GM21381 (cell line): Measurements from ENCODE around the gene TGFBR3.
"Not testable (repeated sequence)": the region's sequence is repeated elsewhere in the genome, so short reads cannot be mapped to it uniquely, and the experiment has no call there.

ENCODE experiments used
- ATAC-seq: cut with Tn5 transposase; IDR thresholded peaks from one replicate; pipeline ENCODE4 v1.9.1; 2021; ENCODE audit warnings: mild to moderate bottlenecking, moderate library complexity; ENCODE audit not compliant: unreplicated experiment

Gene TGFBR3

GRCh38 chr1:91851130-91852010, 34.6 kb downstream of the TGFBR3 start:
- no peak for ATAC-seq

DNA sequence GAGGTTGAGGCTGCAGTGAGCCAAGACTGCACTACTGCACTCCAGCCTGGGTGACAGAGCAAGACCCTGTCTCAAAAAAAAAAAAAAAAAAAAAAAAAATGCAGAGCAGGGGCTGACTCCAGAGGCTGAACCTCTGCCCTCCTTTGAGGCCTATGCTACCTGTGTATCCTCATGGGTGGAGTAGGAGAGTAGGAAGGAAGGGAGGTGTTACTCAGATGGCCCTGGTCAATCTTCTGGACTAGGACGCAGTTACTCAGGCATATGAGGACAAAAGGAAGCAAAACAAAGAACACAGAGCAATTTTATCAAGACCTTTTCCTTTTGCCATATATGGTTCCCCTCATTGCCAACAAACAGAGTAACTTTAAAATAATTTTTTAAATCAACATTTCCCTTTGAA, 35.2 kb downstream of the TGFBR3 start:
- no peak for ATAC-seq

DNA sequence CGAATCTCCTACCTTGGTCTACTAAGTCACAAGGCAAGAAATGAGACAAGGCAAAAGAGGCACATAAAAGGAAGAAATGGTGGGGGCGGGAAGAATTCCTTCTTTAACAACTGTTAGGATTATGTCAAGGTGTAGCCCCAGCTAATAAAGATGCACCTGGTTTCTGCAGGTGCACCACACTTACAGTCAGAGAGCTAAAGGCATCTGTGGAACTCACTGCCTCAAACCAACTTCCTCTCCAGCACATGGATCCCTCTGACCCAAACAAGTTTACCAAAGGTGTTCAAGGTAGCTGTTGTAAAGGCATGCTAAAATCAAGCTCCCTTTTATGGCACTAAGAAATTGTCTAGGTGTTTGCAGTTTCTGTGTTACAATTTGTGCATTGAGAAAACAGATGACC, 38.1 kb downstream of the TGFBR3 start:
- ATAC-seq = no peak

GRCh38 chr1:91846639-91847013, 39.3 kb downstream of the TGFBR3 start:
- ATAC-seq = no peak

- no peak for ATAC-seq
These were observed 39.8 kb downstream of the TGFBR3 start for GRCh38 chr1:91846007-91846638.

- ATAC-seq = no peak
These were observed 41.0 kb downstream of the TGFBR3 start for GRCh38 chr1:91844862-91845528.

GRCh38 chr1:91843843-91844242, 42.1 kb downstream of the TGFBR3 start:
- ATAC-seq = no peak

DNA sequence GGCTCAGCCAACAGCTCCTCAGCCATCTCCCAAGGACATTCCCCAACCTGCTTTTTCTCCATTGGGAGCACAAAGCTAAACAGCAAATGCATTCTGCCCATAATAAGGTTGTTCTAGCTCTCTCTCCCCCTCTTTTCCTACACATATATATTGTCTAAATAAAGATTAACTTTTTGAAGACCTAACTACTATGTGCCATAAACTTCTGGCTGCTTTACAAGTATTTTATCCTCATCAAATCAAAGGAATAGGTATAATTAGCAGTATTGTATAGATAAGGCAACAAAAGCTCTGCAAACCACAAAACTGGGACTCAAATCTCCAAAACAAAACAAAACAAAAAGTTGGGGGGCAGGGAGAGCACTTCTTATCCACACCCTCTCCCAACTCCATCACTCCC, 43.4 kb downstream of the TGFBR3 start:
- no peak for ATAC-seq

DNA sequence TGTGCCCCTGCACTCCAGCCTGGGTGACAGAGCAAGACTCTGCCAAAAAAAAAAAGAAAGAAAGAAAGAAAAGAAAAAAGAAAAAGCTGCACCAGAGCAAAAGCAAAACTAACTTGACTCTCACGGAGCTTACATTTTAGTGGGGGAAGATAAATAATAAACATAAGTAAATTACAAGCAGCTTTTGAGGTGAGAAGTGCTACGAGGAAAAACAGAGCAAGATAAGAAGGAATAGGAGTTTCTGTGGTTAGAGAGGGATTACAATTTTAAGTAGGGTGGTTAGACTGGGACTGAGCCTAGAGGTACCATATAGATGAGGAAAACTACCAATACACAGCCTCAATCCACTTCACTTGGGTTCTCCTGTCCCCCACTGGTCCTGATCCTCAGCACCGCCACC, 43.9 kb downstream of the TGFBR3 start:
- no peak for ATAC-seq

- ATAC-seq = not testable (repeated sequence)
These were observed 45.7 kb downstream of the TGFBR3 start for GRCh38 chr1:91840276-91840675.

DNA sequence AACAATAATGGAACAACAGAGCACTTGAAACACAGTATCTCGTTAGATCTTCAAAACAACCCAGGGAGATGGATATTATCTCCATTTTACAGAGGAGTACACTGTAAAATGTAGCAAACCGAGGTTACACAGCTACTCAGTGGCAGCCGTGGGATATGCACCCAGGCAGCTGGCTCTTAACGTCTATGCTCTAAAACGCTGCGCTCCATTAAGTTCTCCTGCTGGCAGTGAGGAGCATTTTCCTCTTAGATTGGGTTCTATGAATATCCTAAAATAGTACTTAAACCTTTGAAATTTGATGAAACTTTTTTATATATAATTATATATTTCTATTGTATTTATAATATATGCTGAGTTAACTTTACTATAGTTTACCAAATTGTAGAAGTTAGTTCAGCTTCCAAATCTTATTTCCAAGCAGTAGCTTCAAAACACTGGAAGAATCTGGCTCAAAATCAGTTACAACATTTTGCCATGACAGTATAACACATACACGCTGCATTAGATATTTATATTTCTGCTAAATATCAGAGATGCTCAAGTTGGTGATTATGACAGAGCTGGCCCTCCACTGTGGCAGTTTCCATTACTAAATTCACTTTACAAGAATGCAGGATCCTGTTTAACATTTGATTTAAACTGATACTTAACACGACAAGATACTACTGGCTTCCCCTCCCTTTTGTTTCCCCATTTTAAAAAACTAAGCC, 49.5 kb downstream of the TGFBR3 start:
- ATAC-seq = no peak

GRCh38 chr1:91835087-91835521, 50.8 kb downstream of the TGFBR3 start:
- no peak for ATAC-seq

DNA sequence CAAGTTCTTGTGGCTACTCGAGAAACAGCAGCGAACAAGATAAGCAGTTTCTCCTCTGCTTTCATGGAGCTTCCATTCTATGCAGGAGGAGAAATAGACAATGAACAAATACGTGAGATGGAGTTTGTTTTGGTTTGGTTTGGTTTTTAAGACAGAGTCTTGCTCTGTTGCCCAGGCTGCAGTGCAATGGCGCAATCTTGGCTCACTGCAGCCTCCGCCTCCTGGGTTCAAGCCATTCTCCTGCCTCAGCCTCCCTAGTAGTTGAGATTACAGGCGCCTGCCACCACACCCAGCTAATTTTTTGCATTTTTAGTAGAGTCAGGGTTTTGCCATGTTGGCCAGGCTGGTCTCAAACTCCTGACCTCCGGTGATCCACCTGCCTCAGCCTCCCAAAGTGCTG, 51.4 kb downstream of the TGFBR3 start:
- not testable (repeated sequence) for ATAC-seq

DNA sequence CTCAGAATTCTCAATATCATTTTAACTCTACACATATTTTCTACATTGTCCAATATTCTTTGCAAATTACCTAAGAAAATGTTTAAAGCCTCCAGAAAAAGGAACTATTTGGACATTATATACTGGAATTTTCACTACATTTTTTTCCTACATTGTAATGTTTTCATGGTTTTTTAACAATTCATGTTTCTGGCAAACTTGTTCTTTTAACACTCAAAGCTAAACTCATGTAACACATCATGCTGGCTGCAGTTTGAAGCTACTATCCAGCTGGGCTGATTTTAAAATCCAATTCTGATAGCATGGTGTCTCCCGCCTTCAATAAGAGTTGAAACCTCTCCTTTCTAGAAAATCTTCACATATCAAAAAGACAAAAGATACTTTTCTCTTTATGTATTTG, 52.0 kb downstream of the TGFBR3 start:
- ATAC-seq = no peak

DNA sequence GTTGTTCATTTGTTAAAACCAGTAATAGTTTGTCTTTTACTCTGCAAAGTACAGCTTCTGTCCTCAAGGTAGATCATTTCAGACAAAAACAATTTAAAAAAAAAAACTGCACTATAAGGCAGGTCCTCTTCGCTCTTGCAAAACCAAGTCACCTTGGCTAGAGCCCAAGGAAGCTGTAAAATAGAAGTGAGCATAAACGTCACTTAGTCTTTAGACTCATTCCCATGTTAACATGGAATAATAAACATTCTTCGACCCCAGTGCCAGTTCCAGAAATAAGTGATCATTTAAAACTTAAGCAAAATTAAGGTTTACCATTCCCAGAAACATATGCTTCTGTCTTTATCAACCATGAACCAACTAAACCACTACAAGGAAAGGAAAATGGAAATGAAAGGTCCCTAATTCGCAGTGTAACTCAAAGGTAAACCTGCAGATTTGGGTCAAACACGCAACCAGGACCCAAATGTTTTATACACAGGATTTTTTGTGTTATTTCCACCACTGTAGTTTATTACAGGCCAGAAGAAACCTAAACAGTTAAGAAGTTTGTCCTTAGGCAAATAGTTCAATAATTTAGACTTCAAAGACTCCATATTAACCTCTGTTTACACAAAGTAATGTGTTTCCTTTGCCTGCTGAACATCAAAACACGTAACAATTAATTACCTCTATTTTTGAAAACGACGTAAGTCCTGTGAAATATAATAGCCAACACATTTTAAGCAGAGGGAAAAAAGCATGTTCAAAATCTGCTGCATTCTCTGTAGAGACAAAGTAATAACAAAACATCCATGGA, 54.6 kb downstream of the TGFBR3 start:
- ATAC-seq = no peak

- no peak for ATAC-seq
These were observed 55.5 kb downstream of the TGFBR3 start for GRCh38 chr1:91830242-91831131.

DNA sequence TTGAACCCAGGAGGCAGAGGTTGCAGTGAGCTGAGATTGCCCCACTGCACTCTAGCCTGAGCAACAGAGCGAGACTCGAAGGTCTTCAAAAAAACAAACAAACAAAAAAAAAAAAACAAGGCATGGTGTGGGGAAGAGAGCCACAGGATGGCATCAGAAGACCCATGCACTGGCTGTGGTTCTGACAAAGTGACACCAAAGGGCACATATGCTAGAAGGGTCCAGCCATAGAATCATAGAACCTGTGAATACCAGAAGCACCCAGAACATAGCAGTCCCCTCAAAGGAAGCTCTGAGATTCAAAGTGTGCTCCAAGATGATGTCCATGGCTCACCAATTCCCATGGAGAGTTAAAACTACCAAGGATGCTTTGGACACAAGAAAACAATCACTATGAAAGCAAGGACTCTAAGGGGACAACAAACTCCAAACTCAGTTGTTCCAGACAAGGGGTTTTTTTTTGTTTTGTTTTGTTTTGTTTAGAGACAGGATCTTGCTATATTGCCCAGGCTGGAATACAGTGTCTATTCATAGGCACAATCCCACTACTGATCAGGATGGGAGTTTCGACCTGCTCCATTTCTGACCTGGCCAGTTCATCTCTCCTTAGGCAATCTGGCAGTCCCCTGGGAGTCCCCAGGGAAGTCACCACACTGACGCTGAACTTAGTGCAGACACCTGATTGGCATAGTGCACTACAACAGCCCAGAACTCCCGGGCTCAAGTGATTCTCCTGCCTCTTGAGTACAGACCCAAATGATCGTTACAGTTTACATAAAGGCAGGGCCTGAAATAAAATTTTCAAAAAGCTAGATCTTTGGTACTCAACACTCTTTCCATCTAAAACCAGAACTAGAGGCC, 56.4 kb downstream of the TGFBR3 start:
- ATAC-seq = no peak

DNA sequence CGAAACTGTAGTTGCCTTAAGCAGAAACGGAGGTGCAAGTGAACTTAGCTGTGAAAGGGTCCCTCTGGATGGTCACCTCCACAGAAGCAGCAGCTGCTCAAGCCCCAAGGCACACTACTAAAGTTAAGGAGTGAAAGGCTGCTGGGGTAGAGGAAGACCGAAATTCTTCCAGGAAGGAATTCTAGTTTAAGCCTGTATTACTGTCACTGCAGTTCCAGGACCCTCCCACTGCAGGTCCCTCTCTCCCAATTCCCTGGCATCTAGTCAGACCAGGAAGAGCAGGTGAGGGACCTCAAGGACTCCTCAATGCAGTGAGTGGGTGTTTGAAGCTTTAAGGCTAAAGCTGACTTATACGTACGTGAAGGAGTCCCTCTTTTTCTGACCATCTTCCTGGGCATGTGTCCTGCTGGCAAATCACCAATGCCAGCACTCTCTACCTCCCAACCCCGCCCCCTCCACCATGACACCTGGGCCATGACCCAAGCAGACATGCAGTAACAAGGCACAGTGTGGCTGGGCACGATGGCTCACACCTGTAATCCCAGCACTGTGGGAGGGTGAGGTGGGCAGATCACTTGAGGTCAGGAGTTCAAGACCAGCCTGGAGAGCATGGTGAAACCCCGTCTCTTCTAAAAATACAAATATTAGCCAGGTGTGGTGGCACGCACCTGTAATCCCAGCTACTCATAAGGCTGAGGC, 57.2 kb downstream of the TGFBR3 start:
- ATAC-seq = no peak
